ENCODE results near the gene FARS2. TPM values are rescaled to one million over a fixed set of nuclear protein-coding genes. Genes with fewer than 3 reads are reported as not detected.

Gene FARS2
- polyA plus RNA-seq, 1 donor (not counting 4 experiments of a cell fraction or from before 2014, with no cell fraction given): 21.3 TPM

GRCh38 chr6:5403609-5404008 is 142.3 kb downstream of the FARS2 start:
- H4K20me1 ChIP-seq (ENCODE audit: control insufficient read depth, extremely low read depth, insufficient read depth, low read length): no peaks in the 10 kb centered on the region
- FAIRE-seq: no peak
- no peak for DNase-seq (ENCODE audit: low read depth, low spot score)
- H3K4me1 ChIP-seq (ENCODE audit: control insufficient read depth, extremely low read depth, insufficient read depth, low read length): peaks cover 15% of the 10 kb centered on the region
- no peak overlapping the region for H2AFZ ChIP-seq (ENCODE audit: control insufficient read depth, low read length)
- no peaks in the 10 kb centered on the region for H3K36me3 ChIP-seq (ENCODE audit: control insufficient read depth in 2 of 2, extremely low read depth in 1 of 2, insufficient read depth in 2 of 2, low read length in 2 of 2)
- dilution Hi-C loops (cut with MboI; ENCODE audit: extremely low pct_ligation_motif_present, low sequenced_read_pairs): no loop called here
- H3K4me2 ChIP-seq (ENCODE audit: control insufficient read depth, extremely low read depth, insufficient read depth, low read depth, low read length): peak overlapping the region; percentile 54
- H3K27ac ChIP-seq (ENCODE audit: control insufficient read depth, insufficient read depth, low read length): peak overlapping the region; percentile 39
- no peaks in the 10 kb centered on the region for H3K9me3 ChIP-seq (ENCODE audit: control insufficient read depth, low read depth, low read length)
- no peaks in the 10 kb centered on the region for H3K9me1 ChIP-seq (ENCODE audit: control insufficient read depth, extremely low read depth, insufficient read depth, low read length)
- TF ChIP-seq CTCF (optimal IDR thresholded peaks at IDR 0.05 in 1 of 3, IDR thresholded peaks at IDR 0.05 in 1 of 3, conservative IDR thresholded peaks at IDR 0.05 in 1 of 3; ENCODE audit: extremely low read depth in 1 of 3, insufficient read depth in 2 of 3, low read length in 3 of 3): no peak
- H3K4me3 ChIP-seq (ENCODE audit: control insufficient read depth in 2 of 3, extremely low read depth in 1 of 3, insufficient read depth in 2 of 3, low read depth in 1 of 3, low read length in 3 of 3): no peak overlapping the region
- no peaks in the 10 kb centered on the region for H3K27me3 ChIP-seq (ENCODE audit: control insufficient read depth, extremely low read depth, insufficient read depth, low read length)
- no peak overlapping the region for H3K9ac ChIP-seq (ENCODE audit: control insufficient read depth, extremely low read depth, insufficient read depth, low read length)
- H3K79me2 ChIP-seq (ENCODE audit: control insufficient read depth, insufficient read depth, low read length): no peaks in the 10 kb centered on the region

DNA sequence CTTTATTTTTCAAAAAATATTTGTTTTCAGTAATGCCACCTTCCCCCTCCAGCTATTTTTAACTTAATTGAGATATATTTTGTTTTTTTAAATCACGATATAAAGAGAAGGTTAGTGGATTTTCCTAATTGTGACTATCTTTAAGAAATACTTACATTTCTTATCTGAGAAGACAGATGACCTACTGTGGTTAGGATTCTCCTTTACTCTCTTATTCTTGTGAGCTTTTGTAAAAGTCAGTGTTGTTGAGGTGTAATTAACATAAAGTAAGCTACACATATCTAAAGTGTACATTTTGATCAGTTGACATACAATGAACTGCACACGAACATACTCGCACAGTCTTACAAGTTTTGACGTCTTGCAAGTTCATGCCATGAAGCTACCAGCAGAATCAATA is 144.7 kb downstream of the FARS2 start:
- no peaks in the 10 kb centered on the region for H3K79me2 ChIP-seq (ENCODE audit: control insufficient read depth, insufficient read depth, low read length)
- no peaks in the 10 kb centered on the region for H4K20me1 ChIP-seq (ENCODE audit: control insufficient read depth, extremely low read depth, insufficient read depth, low read length)
- H3K4me1 ChIP-seq (ENCODE audit: control insufficient read depth, extremely low read depth, insufficient read depth, low read length): peaks cover 15% of the 10 kb centered on the region
- no peaks in the 10 kb centered on the region for H3K9me1 ChIP-seq (ENCODE audit: control insufficient read depth, extremely low read depth, insufficient read depth, low read length)
- H3K36me3 ChIP-seq (ENCODE audit: control insufficient read depth in 2 of 2, extremely low read depth in 1 of 2, insufficient read depth in 2 of 2, low read length in 2 of 2): no peaks in the 10 kb centered on the region
- H3K4me2 ChIP-seq (ENCODE audit: control insufficient read depth, extremely low read depth, insufficient read depth, low read depth, low read length): no peak overlapping the region
- dilution Hi-C loops (cut with MboI; ENCODE audit: extremely low pct_ligation_motif_present, low sequenced_read_pairs): no loop called here
- no peaks in the 10 kb centered on the region for H3K27me3 ChIP-seq (ENCODE audit: control insufficient read depth, extremely low read depth, insufficient read depth, low read length)
- no peak overlapping the region for H3K27ac ChIP-seq (ENCODE audit: control insufficient read depth, insufficient read depth, low read length)
- H3K4me3 ChIP-seq (ENCODE audit: control insufficient read depth in 2 of 3, extremely low read depth in 1 of 3, insufficient read depth in 2 of 3, low read depth in 1 of 3, low read length in 3 of 3): no peak overlapping the region
- H2AFZ ChIP-seq (ENCODE audit: control insufficient read depth, low read length): no peak overlapping the region
- TF ChIP-seq EZH2 (IDR thresholded peaks at IDR 0.05; ENCODE audit: low read length): no peak
- TF ChIP-seq CTCF (optimal IDR thresholded peaks at IDR 0.05 in 1 of 3, IDR thresholded peaks at IDR 0.05 in 1 of 3, conservative IDR thresholded peaks at IDR 0.05 in 1 of 3; ENCODE audit: extremely low read depth in 1 of 3, insufficient read depth in 2 of 3, low read length in 3 of 3): no peak
- no peak overlapping the region for H3K9ac ChIP-seq (ENCODE audit: control insufficient read depth, extremely low read depth, insufficient read depth, low read length)
- H3K9me3 ChIP-seq (ENCODE audit: control insufficient read depth, low read depth, low read length): no peaks in the 10 kb centered on the region
- FAIRE-seq (no peak), DNase-seq (ENCODE audit: low read depth, low spot score) (no peak)
